ENCODE results near the gene THNSL1.

Gene THNSL1

DNA sequence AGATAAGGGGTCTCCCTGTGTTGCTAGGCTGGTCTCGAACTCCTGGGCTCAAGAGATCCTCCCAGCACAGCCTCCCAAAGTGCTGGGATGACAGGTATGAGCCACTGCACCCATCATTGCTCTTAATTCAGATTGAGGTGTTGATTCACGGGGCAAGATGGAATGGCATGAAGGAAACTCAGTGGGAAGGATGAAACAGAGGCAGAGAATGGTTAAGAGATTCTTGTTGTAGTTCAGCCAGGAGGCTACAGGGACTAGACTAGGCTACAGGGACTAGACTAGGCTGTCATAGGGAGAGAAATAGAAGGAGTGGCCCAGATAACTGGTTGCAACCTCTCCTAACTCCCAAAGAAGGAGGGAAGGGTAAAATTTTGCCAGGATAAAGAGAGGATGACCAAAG is 48.0 kb downstream of the THNSL1 start:
- H3K4me3 ChIP-seq (ENCODE audit: insufficient read depth, low read depth, low read length, poor library complexity, severe bottlenecking) = no peak overlapping the region
- no peak for DNase-seq
- peaks cover 4% of the 10 kb centered on the region for H3K4me1 ChIP-seq (ENCODE audit: control insufficient read depth, insufficient read depth, low read length, poor library complexity, severe bottlenecking)
- no peak overlapping the region for H3K27ac ChIP-seq (ENCODE audit: insufficient read depth, low read length, poor library complexity, severe bottlenecking)
- H3K36me3 ChIP-seq (ENCODE audit: control insufficient read depth, insufficient read depth, low read length) = no peaks in the 10 kb centered on the region
- H3K9me3 ChIP-seq (ENCODE audit: control insufficient read depth, low read length) = no peaks in the 10 kb centered on the region
- H3K27me3 ChIP-seq (replicated peaks; ENCODE audit: control insufficient read depth, insufficient read depth, low read length, poor library complexity, severe bottlenecking) = no peaks in the 10 kb centered on the region

GRCh38 chr10:25065761-25066476 is 49.5 kb downstream of the THNSL1 start:
- Histone ChIP-seq H3K4me1 (ENCODE audit: control insufficient read depth, insufficient read depth, low read length, poor library complexity, severe bottlenecking) (peaks cover 4% of the 10 kb centered on the region), H3K36me3 (ENCODE audit: control insufficient read depth, insufficient read depth, low read length) (no peaks in the 10 kb centered on the region), H3K4me3 (ENCODE audit: insufficient read depth, low read depth, low read length, poor library complexity, severe bottlenecking) (no peak overlapping the region), H3K9me3 (ENCODE audit: control insufficient read depth, low read length) (no peaks in the 10 kb centered on the region), H3K27ac (ENCODE audit: insufficient read depth, low read length, poor library complexity, severe bottlenecking) (no peak overlapping the region), H3K27me3 (replicated peaks; ENCODE audit: control insufficient read depth, insufficient read depth, low read length, poor library complexity, severe bottlenecking) (no peaks in the 10 kb centered on the region)
- DNase-seq = no peak

DNA sequence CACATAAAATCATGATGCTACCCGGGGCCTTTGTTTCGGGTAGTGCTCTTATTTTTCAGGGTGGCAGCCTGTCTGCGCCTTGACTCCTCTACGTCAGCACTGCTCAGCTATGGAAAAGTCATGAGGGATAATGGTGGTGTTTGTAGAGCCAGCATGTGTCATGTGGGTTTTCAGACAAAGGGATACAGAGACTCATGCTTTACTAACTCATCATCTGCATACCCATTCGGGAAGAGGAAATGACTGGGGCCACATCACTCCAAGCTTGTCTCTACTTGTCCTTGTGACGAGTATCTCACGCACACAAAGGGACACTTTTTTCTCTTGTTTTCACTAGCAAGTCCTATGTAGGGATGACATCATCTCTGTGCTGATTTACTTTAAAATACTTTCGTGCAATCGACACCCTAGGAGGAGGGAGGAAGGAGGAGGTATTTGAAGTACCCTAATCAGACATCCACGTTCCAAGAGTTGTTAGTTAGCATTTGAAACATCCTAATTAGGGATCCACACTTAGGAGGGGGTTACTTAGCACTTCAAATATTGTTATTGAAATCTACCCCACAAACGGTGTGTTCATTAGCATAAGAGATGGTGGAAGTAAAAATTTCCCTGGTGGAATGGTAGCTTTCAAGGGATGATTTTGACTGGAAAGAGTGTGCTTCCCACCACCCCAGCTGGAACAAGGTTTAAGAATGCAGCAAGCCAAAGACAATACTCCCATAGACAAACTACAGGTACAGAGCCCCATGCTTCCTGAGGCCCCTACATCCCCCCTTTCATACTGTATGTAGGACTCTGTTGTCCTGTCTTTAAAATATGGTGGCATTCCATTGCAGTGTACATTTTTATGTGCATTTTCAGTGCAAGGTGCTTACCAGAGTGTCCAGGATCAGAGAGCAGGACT is 52.0 kb downstream of the THNSL1 start:
- DNase-seq = no peak
- Histone ChIP-seq H3K9me3 (ENCODE audit: control insufficient read depth, low read length) (no peaks in the 10 kb centered on the region), H3K4me1 (ENCODE audit: control insufficient read depth, insufficient read depth, low read length, poor library complexity, severe bottlenecking) (no peaks in the 10 kb centered on the region), H3K4me3 (ENCODE audit: insufficient read depth, low read depth, low read length, poor library complexity, severe bottlenecking) (no peak overlapping the region), H3K27me3 (replicated peaks; ENCODE audit: control insufficient read depth, insufficient read depth, low read length, poor library complexity, severe bottlenecking) (no peaks in the 10 kb centered on the region), H3K27ac (ENCODE audit: insufficient read depth, low read length, poor library complexity, severe bottlenecking) (no peak overlapping the region), H3K36me3 (ENCODE audit: control insufficient read depth, insufficient read depth, low read length) (no peaks in the 10 kb centered on the region)

GRCh38 chr10:25071227-25071626 is 54.8 kb downstream of the THNSL1 start:
- Histone ChIP-seq H3K9me3 (ENCODE audit: control insufficient read depth, low read length) (no peaks in the 10 kb centered on the region), H3K4me3 (ENCODE audit: insufficient read depth, low read depth, low read length, poor library complexity, severe bottlenecking) (no peak overlapping the region), H3K4me1 (ENCODE audit: control insufficient read depth, insufficient read depth, low read length, poor library complexity, severe bottlenecking) (no peaks in the 10 kb centered on the region), H3K27ac (ENCODE audit: insufficient read depth, low read length, poor library complexity, severe bottlenecking) (no peak overlapping the region), H3K27me3 (replicated peaks; ENCODE audit: control insufficient read depth, insufficient read depth, low read length, poor library complexity, severe bottlenecking) (no peaks in the 10 kb centered on the region), H3K36me3 (ENCODE audit: control insufficient read depth, insufficient read depth, low read length) (no peaks in the 10 kb centered on the region)
- DNase-seq = no peak

- H3K36me3 ChIP-seq (ENCODE audit: control insufficient read depth, insufficient read depth, low read length) = no peaks in the 10 kb centered on the region
- H3K27ac ChIP-seq (ENCODE audit: insufficient read depth, low read length, poor library complexity, severe bottlenecking) = no peak overlapping the region
- no peak for DNase-seq
- no peaks in the 10 kb centered on the region for H3K4me1 ChIP-seq (ENCODE audit: control insufficient read depth, insufficient read depth, low read length, poor library complexity, severe bottlenecking)
- H3K4me3 ChIP-seq (ENCODE audit: insufficient read depth, low read depth, low read length, poor library complexity, severe bottlenecking) = no peak overlapping the region
- no peaks in the 10 kb centered on the region for H3K9me3 ChIP-seq (ENCODE audit: control insufficient read depth, low read length)
- H3K27me3 ChIP-seq (replicated peaks; ENCODE audit: control insufficient read depth, insufficient read depth, low read length, poor library complexity, severe bottlenecking) = no peaks in the 10 kb centered on the region
Observed at GRCh38 chr10:25072786-25073185, 56.4 kb downstream of the THNSL1 start.

DNA sequence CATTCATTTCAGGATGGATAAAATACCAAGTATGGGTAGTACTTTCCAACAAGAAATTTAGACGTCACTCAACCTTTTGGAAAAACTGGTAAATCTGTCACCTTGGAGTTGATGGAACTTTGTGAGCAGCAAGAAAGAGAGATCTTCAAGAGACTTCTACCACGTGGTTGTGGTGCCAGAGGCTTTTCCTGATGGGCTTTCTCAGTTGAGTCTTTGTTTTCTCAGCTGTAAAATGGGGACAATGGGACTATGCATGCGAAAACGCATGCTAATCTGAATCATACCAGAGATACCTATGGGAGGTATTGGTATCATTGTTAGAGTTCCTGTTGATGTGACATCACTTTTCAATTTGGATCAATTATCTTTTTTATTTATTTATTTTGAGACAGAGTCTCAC is 59.4 kb downstream of the THNSL1 start:
- no peak for DNase-seq
- no peaks in the 10 kb centered on the region for H3K4me1 ChIP-seq (ENCODE audit: control insufficient read depth, insufficient read depth, low read length, poor library complexity, severe bottlenecking)

More for the DNA sequence above, 59.4 kb downstream of the THNSL1 start:
- Histone ChIP-seq H3K9me3 (ENCODE audit: control insufficient read depth, low read length) (no peaks in the 10 kb centered on the region), H3K36me3 (ENCODE audit: control insufficient read depth, insufficient read depth, low read length) (no peaks in the 10 kb centered on the region), H3K27me3 (replicated peaks; ENCODE audit: control insufficient read depth, insufficient read depth, low read length, poor library complexity, severe bottlenecking) (no peaks in the 10 kb centered on the region), H3K27ac (ENCODE audit: insufficient read depth, low read length, poor library complexity, severe bottlenecking) (no peak overlapping the region), H3K4me3 (ENCODE audit: insufficient read depth, low read depth, low read length, poor library complexity, severe bottlenecking) (no peak overlapping the region)
